GM20431 (cell line): ENCODE results near the gene SH3D21.

Experiments
- in situ Hi-C: fragments of 300-500 bp; cut with MseI, MboI; formaldehyde crosslinking; loops from one replicate; pipeline ENCODE4 v1.15.0; 2020; ENCODE audit warnings: low sequenced_read_pairs; ENCODE audit not compliant: unreplicated experiment

The SH3D21 gene

DNA sequence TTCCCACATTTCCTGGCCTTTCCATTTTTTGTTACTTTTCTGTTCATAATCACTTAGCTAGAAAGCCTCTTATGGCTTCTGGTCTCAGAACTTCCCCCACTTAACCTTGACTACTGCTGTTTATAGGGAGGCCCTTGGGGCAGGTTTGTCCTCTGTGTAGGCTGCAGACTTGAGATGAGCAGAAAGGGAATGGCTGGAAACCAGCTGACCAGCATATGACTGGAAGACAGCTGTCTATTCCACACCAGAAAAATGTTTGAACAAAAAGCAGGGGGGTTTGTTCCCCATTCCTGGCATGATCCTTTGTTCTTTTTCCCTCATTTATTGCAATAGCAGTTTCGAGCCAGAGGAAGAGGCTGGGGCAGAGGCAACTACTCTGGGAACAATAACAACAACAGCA lies 4.9 kb upstream of the SH3D21 start:
- in situ Hi-C loops = no loop called here

DNA sequence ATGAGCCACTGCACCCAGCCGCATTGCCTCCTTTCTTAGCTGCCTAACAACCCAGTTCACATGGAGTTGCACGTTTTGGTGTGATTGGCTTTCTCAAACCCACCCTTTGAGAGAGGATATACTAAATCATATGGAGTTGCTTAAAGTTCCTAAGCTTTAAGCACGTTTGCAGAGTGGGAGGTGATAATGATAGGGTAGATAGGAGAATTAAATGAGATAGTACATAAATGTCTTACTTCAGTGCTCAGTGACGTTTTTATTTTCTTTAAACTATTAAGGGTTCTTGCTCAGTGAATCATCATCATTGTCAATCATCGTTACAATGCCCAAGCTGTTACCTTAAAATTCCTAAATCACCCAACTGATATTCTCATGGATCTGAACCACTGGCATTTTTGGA lies 2.9 kb upstream of the SH3D21 start:
- in situ Hi-C loops = no loop called here

DNA sequence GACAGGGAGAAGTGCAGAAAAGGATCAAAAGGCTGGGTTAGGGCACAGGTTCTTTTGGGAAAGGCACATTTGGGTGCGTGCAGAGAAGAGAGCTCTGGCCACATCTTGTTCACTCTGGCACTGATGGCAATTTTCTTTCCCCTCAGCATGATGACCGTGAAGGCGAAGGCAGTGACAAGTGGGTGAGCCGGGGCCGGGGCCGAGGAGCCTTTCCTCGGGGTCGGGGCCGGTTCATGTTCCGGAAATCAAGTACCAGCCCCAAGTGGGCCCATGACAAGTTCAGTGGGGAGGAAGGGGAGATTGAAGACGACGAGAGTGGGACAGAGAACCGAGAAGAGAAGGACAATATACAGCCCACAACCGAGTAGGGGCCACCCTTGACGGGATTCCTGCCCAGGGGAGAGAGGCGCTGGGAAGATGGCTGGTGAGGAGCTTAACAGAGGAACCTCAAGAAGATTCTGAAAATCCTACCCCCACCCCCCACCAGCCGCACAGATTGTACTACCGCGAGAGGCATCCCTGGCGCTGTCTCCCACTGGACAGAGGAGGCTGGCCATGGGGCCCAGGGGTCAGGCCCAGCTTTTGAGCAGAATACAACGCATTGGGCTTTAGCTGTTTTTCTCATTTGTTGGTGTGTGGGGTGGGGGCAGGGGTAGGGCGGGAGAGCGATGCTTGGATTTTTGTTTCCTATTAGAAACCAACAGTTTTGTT lies 2.4 kb upstream of the SH3D21 start:
- in situ Hi-C loops = no loop called here

DNA sequence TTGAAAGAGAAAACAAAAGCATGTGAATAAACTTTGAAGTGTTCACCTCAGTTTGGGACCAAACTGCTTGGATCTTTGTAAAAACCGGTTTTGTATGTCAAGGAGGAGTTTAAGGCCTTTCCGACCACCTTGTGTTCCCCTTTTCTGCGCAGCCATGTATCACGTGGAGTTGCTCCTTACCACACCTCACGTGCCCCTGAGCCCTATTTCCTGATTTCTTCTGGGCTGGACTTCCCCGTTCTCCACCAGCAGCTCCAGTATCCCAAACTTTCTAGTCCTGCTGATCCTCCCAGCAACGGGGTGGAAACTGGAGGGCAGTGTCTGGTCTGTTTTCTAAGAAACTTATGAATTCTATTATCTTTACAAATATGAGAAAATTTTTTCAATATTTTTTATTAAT lies 1.6 kb upstream of the SH3D21 start:
- in situ Hi-C loops = no loop called here

DNA sequence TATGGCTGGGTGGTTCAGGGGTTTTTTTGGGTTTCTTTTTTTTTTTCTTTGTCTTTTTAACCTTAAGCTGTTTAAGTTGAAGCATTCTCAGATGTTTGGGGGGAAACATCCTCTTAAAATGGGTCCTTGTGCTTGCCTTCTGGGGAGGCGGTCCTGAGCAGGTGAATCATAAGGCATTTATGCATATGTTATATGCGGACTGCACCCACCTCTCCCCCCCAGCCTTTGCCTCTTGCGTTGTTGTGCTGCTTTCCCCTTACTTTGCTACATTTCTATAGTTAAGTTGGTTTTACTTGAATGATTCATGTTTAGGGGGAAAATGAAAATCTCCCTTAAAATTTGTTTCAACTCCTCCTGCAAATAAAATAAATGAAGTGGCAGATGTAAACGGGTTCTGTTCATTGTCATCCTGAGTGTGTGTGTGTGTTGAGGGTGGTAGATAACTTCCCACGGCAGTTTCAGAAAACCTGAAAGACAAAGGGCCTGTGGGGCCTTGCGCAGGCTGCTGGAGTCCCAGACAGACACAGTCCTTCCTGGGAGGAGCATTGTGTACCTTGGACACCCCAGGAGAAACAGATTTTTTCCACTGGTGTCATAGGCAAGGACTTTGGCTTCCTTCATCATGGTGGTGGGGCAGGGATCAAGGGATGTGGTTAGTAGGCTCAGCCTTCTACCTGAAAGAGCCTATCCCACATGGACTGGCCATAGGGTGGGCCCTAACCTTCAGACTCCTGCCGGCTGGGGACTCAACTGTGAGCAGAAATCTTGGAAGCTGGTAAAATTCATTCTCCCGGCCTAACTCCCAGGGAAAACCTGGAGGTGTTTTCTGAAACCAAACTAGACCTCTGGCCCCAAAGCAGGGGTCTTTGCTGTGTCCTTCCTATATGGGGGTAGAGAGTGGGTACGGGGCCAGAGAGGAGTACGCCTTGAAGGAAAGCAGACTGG lies 926 bp upstream of the SH3D21 start:
- in situ Hi-C loops = no loop called here

DNA sequence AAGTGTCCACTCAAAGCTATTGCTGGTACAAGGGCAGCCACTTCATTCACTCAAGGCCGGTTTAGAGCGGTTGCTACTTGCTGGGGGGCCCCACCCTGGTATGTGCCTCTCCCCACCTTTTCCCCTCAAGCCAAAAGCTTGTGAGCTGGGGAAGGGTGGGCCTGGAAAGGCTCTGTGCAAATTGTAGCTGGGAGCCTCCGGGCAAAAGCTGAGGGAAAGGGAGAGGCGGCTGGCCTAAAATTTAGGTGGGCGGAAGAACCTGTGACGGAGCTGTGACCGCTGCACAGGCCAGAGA lies 306 bp upstream of the SH3D21 start:
- in situ Hi-C loops = no loop called here

DNA sequence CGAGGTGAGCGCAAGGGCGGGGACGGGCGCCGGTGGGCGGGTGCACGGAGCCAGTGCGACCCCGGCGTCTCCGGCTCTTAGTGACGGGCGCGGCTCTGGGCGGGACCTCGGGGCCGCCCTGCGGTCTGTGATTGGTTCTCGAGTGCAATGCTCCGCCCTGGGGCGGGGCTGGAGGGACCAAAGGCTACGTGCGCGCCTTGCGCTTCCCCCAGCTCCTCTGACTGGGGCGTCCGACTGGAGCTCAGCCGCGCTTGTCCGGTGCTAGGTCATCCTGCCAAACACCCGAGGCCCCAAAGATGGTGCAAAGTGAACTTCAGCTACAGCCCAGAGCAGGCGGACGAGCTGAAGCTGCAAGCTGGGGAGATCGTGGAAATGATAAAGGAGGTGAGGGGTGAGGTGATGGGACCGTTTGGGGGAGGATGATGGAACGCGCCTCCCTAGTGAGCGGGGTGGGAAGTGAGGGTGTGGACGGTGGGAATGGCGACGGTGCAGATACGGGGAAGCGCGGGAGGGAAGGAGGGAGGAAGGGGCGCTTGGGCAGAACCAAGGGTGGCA lies 811 bp downstream of the SH3D21 start:
- in situ Hi-C loops = no loop called here

DNA sequence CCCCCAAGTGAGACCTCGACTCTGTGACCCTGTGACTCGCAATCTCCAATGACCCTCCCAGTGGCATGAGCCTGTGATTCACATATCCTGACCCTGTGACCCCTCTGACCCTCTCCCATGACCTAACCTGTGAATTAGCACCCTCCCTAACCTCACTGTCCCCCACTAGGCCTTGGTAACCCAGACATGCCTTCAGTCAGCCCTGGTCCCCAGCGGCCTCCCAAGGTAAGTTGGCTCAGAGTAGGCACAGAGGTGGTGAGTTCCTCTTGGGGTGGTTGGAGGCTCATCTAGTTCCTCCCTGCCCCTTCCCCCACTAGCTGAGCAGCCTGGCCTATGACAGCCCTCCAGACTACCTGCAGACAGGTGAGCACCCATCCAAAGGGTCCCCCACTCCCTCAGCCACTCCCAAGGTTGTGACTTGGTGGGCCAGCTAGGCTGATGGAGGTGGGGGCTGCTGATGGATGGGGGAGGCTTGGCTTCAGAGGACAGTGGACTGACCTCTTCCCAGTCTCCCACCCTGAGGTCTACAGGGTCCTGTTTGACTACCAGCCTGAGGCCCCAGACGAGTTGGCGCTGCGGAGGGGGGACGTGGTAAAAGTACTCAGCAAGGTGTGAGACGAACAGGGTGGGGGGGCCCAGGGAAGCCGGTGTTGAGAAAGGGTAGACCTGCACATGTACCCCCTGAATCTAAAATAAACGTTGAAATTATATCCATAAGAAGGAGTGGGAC lies 1.6 kb downstream of the SH3D21 start:
- in situ Hi-C loops = no loop called here

DNA sequence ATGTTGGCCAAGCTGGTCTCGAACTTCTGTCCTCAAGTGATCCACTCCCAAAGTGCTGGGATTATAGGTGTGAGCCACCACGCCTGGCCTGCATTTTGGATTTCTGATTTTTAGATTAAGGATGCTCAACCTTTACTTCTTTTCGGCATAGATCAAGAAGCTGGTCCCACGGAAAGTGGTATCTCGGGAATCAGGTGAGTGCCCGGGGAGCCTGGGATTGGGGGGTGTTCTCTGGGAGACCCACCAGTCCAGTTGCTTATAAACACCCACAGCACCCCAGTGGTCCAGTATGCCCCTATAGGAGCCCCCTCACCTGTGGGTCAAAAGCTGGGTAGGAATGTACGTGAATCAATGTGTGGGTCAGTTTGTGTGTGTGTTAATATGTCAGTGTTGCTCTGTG lies 3.2 kb downstream of the SH3D21 start:
- in situ Hi-C loops = no loop called here

DNA sequence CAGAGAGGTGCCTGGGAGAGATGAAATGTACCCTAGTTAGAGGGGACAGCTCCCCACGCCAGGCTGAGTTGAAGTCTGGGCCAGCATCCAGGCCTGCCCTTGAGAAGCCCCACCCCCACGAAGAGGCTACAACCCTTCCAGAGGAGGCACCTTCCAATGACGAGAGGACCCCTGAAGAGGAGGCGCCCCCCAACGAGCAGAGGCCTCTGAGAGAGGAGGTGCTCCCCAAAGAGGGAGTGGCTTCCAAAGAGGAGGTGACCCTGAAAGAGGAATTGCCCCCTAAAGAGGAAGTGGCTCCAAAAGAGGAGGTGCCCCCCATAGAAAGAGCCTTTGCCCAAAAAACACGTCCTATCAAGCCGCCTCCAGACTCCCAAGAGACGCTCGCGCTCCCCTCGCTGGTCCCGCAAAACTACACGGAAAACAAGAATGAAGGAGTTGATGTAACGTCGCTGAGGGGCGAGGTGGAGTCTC lies 14.2 kb downstream of the SH3D21 start:
- in situ Hi-C loops = no loop called here

DNA sequence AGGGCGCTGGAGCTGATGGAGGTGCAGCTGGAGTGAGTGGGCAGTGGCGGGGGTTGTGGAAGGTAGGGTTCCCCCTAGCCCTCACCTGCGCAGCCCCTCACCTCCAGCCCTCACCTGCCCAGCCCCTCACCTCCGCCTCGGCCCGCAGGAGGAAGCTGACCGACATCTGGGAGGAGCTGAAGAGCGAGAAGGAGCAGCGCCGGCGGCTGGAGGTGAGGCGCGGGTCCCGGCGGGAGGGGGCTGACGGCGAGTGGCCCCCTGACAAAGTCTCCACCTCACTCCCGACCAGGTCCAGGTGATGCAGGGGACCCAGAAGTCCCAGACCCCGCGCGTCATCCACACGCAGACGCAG lies 14.6 kb downstream of the SH3D21 start:
- in situ Hi-C loops = no loop called here

DNA sequence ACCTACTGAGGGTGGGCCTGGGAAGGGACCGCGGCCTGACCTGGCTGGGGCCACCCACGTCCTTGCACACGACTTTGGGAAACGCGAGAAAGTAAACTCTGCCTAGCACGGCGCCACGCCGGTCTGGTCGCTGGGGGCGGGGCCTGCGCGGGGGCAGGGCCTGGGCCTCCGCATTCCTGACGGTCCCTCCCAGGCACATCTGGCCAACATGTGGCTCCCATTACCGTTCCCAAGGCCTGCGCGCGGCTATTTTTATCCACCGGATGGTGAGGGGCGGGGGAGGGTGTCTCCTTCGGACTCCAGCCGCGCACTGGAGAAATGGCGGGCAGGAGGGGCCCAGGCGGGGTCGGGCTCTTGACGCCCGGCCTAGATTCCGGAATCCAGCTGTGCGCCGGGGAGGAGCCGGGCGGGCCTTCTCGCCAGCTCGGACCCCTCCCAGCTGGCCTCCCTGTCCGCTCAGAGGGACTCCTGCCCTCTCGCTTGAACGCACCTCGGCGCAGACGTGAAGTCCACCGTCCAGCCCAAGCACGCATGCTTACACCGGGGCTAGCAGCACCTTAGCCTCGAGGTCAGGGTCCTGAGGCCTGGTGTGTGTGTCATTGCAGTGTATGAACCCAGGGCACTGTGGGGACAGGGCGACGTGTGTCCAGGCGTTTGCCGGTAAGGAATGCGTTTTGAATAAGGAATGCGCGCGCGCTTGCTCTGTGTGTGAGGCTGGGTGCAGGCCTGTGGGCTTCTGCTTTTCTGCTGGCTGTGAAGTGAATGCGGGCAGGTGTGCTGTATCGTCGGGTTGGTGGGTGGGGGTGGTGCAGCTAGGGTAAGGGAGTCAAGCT lies 15.2 kb downstream of the SH3D21 start:
- in situ Hi-C loops = no loop called here

DNA sequence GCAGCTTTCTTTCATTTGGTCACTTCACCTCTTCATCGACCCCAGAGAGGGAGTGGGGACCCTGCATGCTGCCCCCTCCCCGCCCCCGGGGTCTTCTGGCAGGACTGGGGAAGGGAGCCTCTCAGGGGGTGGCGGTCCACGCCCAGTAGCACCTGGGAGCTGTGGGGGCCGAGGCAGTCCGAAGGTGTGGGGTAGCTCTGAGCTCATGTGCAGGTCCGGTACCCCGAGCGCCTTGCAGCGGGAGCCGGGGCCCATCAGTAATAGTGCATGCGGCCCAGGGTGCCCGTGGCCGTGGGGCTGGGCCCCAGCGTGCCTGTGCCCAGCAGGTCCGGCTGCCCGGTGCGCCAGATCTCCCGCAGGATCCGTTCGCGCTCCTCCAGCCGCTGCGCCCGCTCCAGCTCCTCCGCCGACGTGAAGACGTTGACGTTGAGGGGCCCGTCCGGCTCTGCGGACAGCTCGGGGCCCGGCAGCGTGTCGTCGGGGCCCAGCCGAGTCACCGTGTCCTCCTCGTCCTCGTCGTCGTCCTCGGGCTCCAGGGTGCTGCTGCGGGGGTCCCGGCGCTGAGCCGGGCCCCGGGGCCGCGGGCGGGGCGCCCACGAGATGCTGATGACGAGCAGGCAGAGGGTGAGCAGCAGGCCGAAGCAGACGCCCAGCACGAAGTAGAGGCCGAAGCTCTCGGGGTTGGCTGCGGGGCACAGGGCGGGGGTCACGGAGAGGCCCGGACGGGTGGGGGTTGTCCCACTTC lies 16.0 kb downstream of the SH3D21 start:
- in situ Hi-C loops = no loop called here

DNA sequence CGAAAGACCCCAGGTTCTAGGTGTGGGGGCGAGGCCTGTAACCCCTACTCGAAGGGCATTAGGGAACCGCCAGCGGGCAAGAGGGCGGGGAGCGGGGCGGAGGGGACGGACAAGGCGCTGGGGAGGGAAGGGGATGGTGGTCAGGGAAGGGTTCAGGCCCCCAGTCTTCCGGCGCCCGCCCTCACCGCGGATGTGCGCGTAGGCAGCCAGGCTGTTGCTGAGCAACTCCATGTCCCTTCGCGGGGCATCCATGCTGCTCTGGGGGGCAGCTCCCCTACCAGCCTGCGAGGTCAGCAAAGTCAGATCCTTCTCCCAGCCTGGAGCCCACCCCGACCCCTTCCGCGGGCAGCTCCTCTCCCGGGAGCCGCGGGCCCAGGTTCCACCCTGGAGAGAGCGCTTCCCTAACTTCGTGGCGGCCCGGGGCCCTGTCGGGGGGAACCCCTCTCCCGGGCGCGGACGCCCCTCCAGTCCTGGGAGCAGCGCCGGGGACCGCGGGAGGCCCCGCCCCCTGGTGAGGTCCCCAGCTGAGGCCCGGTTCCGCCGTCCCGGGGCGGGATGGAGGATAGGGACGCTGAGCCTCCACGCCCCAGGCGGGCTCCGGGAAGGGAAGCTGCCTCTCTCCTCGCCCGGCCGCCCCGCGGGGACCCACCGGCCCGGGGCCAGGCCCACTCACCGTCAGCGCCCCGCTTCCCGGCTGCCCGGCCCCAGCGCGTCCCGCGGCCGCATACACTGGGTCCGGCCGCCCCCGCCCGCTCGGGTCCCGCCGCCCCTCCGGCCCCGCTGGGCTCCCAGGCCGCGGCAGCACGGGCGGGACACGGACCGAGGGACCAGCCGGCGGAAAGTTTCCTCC lies 16.8 kb downstream of the SH3D21 start:
- in situ Hi-C loops = no loop called here

DNA sequence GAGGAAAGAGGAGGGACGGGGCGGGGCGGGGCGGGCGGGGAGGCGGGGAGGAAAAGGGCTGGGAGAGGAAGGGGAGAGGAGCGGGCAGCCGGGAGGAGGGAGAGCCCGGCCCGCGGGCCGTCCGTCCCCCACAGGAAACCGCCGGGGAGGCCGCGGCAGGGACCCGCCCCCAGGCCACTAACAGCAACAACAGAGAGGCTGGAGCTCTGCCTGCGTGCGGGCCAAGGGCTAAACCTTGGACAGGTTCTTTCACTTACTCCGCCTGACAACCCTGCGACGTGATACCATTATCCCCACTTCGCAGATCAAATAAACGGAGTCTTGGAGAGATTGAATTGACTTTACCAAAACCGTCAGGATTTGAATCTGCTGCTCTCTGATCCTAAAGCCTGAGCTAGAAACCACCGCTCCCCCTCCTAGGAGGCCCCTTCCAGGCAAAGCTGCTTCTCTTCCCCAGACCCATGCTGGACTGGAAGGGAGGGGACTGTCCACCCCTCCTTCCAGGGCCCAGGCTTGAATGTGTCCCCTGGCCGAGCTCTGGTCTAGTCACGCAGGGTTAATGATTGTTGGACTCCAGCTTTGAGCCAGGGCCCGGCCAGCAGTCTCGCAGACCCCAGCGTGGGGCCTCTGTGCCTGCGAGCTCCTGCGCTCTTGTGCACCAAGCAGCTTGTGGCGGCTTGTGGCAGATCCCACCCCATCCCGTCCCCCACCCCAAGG lies 17.6 kb downstream of the SH3D21 start, which contains the start of gene EVA1B:
EVA1B (minus strand) TSS at position 10 of the 717 bp plus-strand sequence. CDS start 608 bp downstream, outside the sequence.
- in situ Hi-C loops = no loop called here

DNA sequence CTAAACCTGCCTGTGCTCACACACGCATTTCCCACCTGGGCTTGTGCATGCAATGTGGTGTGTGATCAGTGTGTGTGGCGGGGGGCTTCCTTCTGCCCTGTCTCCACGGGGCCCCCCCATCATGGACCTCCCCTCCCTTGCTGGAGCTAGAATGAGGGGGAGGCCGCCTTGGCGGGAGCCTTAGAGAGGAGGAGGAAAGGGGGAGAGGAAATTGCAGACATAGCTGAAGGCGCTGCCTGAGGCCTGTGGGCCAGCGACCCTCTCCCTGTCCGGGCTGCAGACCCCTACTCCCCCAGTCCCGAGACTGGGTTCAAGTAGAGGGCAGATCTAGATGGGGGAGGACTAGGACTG lies 18.2 kb downstream of the SH3D21 start:
- in situ Hi-C loops = no loop called here

DNA sequence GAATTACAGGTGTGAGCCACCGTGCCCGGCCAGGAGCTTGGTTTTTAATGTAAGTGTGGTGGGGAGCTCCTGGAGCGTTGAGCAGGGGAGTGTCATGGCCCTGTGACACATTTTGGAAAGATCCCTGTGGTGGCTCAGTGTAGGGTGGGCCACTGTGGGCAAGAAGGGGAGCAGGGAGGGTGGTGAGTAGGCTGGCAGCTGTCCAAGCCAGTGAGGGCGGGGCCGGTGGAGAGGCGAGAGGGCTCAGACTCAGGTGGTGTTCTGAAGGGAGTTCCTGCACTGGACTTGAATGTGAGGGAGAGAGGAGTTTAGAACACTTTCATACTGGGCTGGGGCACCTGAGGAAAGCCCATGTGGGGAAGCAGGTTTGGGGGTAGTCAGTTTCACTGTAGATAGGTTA lies 20.3 kb downstream of the SH3D21 start:
- in situ Hi-C loops = no loop called here
